Neural cell (in vitro differentiated cells): ENCODE measurements around the gene GPBAR1. TPM values are rescaled to one million over a fixed set of nuclear protein-coding genes. Genes with fewer than 3 reads are reported as not detected.

ENCODE experiments used
- H2AFZ ChIP-seq: fragments of 200-600, 300-800 bp; sonication (generic), shearing (Covaris generic); 2 replicates; pipeline ENCODE4 v1.6.0; 2014; ENCODE audit warnings: low read depth, mild to moderate bottlenecking, antibody characterized with exemption, low read length, moderate library complexity
- H3F3A ChIP-seq: fragments of 200-600 bp; shearing (Covaris generic); 2 replicates; pipeline ENCODE4 v1.6.1; 2016; ENCODE audit warnings: mild to moderate bottlenecking, moderate library complexity, mixed read lengths, antibody characterized with exemption, low read length; ENCODE audit not compliant: insufficient read depth, poor library complexity, severe bottlenecking
- H3K27ac ChIP-seq: fragments of 200-600, 300-800 bp; sonication (generic), shearing (Covaris generic); 2 replicates; pipeline ENCODE4 v1.5.1; 2014; ENCODE audit warnings: mild to moderate bottlenecking, low read length, moderate library complexity
- H3K27me3 ChIP-seq: fragments of 300-800, 200-600 bp; sonication (generic), shearing (Covaris generic); 2 replicates; pipeline ENCODE4 v1.6.0; 2014; ENCODE audit warnings: mild to moderate bottlenecking, low read depth, low read length, moderate library complexity; ENCODE audit not compliant: insufficient read depth
- H3K36me3 ChIP-seq: fragments of 300-800, 200-600 bp; sonication (generic), shearing (Covaris generic); 2 replicates; pipeline ENCODE4 v1.5.1; 2014; ENCODE audit warnings: mild to moderate bottlenecking, antibody characterized with exemption, low read length, moderate library complexity; ENCODE audit not compliant: insufficient read depth
- H3K4me2 ChIP-seq: fragments of 300-800, 200-600 bp; sonication (generic), shearing (Covaris generic); 2 replicates; pipeline ENCODE4 v1.6.0; 2014; ENCODE audit warnings: mild to moderate bottlenecking, low read length
- H3K4me3 ChIP-seq: fragments of 300-800, 200-600 bp; sonication (generic), shearing (Covaris generic); 2 replicates; pipeline ENCODE4 v1.5.1; 2014; ENCODE audit warnings: mild to moderate bottlenecking, low read length, moderate library complexity
- H3K79me2 ChIP-seq: fragments of 200-600 bp; shearing (Covaris generic); replicated peaks from 2 replicates; pipeline ENCODE4 v1.6.0; 2014; ENCODE audit warnings: mild to moderate bottlenecking, low read length, moderate library complexity; ENCODE audit not compliant: insufficient read depth
- H3K9ac ChIP-seq: fragments of 300-800, 200-600 bp; sonication (generic), shearing (Covaris generic); 2 replicates; pipeline ENCODE4 v1.6.1; 2016; ENCODE audit warnings: mild to moderate bottlenecking, low read length, mixed read lengths
- H3K9me2 ChIP-seq: fragments of 200-600 bp; shearing (Covaris generic); 2 replicates; pipeline ENCODE4 v1.6.1; 2016; ENCODE audit warnings: mild to moderate bottlenecking, low read length, mixed read lengths; ENCODE audit not compliant: insufficient read depth
- H3K9me3 ChIP-seq: fragments of 200-600, 300-800 bp; sonication (generic), shearing (Covaris generic); 2 replicates; pipeline ENCODE4 v1.6.1; 2016; ENCODE audit warnings: mild to moderate bottlenecking, mixed run types, low read length, moderate library complexity, mixed read lengths
- H4K20me1 ChIP-seq: fragments of 200-600 bp; shearing (Covaris generic); 2 replicates; pipeline ENCODE4 v1.6.1; 2016; ENCODE audit warnings: mild to moderate bottlenecking, mixed run types; ENCODE audit not compliant: insufficient read depth
- EP300 ChIP-seq: fragments of 450-650 bp; conservative IDR thresholded peaks from 2 replicates; pipeline ENCODE4 v1.6.1; 2014; ENCODE audit warnings: antibody characterized with exemption, mild to moderate bottlenecking, moderate library complexity; ENCODE audit not compliant: poor library complexity, severe bottlenecking
- EZH2 ChIP-seq: fragments of 200-600, 300-800 bp; shearing (Covaris generic), sonication (generic); IDR thresholded peaks from 2 replicates; pipeline ENCODE4 v1.6.1; 2014; ENCODE audit warnings: antibody characterized with exemption, low read length, borderline replicate concordance, mild to moderate bottlenecking; ENCODE audit not compliant: insufficient read depth, poor library complexity, severe bottlenecking
- MXI1 ChIP-seq: fragments of 450-650 bp; conservative IDR thresholded peaks from 2 replicates; pipeline ENCODE4 v1.6.1; 2014; ENCODE audit warnings: antibody characterized with exemption, mild to moderate bottlenecking; ENCODE audit not compliant: poor library complexity, severe bottlenecking
- POLR2AphosphoS5 ChIP-seq: IDR thresholded peaks from 2 replicates; pipeline ENCODE4 v1.6.1; 2012
- RAD21 ChIP-seq: fragments of 450-650 bp; conservative IDR thresholded peaks from 2 replicates; pipeline ENCODE4 v1.6.1; 2014; ENCODE audit warnings: antibody characterized with exemption, mild to moderate bottlenecking, moderate library complexity
- SMC3 ChIP-seq: fragments of 450-650 bp; conservative IDR thresholded peaks from 2 replicates; pipeline ENCODE4 v1.6.1; 2014; ENCODE audit warnings: antibody characterized with exemption, mild to moderate bottlenecking, moderate library complexity; ENCODE audit not compliant: poor library complexity
- TAF1 ChIP-seq: IDR thresholded peaks from 2 replicates; pipeline ENCODE4 v1.6.1; 2012; ENCODE audit warnings: low read depth
- polyA plus RNA-seq: library from polyadenylated mRNA; depleted of rRNA; stranded (reverse); fragments of >200 nt; gene quantifications from 2 replicates; pipeline ENCODE4 v1.2.3, GENCODE V29; 2014
- TF ChIP-seq, protein P1 (sequence below): fragments of 450-650 bp; IDR thresholded peaks from 2 replicates; pipeline ENCODE4 v1.5.1; 2014; ENCODE audit warnings: antibody characterized with exemption, mild to moderate bottlenecking, moderate library complexity; ENCODE audit not compliant: poor library complexity, severe bottlenecking
- TF ChIP-seq, protein P2 (sequence below): IDR thresholded peaks from 2 replicates; pipeline ENCODE4 v1.6.1; 2012; ENCODE audit warnings: borderline replicate concordance

GPBAR1 gene
- polyA plus RNA-seq, 1 donor from 2014 or later, result not detected

DNA sequence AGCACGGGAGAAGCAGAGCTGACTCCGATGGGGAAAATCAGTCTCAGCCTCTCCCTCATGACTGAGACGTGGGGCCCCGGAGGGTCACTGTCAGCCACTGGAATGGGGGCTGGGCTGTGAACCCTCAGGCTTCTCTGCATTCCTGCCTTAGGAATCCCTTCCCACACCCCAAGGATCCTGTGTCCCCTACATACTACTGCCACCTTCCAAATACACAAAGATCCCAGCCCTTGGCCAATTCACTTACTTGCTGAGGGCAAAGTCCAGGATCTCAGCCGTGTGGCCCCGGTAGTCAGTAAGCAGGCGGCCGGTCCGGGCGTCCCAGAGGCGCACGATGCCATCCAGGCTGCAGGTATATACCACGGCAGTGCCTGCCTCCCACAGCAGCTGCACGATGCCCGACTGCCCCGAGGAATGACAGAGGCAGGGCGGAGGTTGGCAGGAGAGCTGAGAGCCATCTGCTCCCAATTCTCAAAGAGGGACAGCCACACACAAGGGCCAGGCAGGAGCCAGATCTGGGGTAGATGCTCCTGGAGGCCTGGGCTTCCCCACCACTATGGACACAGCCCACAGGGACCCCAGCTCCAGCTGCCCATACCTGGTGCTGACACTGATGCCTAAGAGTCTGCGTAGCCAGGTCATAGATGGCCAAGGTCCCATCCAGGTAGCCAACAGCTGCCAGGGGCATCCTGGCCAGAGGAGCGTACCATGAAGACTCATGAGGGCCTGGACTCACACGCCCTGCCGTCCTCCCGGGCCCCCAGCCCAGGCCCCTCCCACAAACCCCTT, 4.2 kb downstream of the GPBAR1 start:
- Histone ChIP-seq H3F3A (no peaks in the 10 kb centered on the region), H3K27ac (no peak overlapping the region), H3K4me2 (no peak overlapping the region), H4K20me1 (no peaks in the 10 kb centered on the region), H3K9ac (no peak overlapping the region), H2AFZ (no peak overlapping the region), H3K27me3 (no peaks in the 10 kb centered on the region), H3K79me2 (peaks cover 9% of the 10 kb centered on the region), H3K36me3 (no peaks in the 10 kb centered on the region), H3K4me3 (no peak overlapping the region), H3K9me2 (no peaks in the 10 kb centered on the region), H3K9me3 (no peaks in the 10 kb centered on the region)
- TF ChIP-seq EP300 (no peak), POLR2AphosphoS5 (no peak)

GRCh38 chr2:218265626-218266025, 4.8 kb downstream of the GPBAR1 start:
- TF ChIP-seq, protein P1, sequence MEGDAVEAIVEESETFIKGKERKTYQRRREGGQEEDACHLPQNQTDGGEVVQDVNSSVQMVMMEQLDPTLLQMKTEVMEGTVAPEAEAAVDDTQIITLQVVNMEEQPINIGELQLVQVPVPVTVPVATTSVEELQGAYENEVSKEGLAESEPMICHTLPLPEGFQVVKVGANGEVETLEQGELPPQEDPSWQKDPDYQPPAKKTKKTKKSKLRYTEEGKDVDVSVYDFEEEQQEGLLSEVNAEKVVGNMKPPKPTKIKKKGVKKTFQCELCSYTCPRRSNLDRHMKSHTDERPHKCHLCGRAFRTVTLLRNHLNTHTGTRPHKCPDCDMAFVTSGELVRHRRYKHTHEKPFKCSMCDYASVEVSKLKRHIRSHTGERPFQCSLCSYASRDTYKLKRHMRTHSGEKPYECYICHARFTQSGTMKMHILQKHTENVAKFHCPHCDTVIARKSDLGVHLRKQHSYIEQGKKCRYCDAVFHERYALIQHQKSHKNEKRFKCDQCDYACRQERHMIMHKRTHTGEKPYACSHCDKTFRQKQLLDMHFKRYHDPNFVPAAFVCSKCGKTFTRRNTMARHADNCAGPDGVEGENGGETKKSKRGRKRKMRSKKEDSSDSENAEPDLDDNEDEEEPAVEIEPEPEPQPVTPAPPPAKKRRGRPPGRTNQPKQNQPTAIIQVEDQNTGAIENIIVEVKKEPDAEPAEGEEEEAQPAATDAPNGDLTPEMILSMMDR, result no peak
- TF ChIP-seq SMC3, result no peak
- no peak for TF ChIP-seq EZH2
- TF ChIP-seq RAD21, result no peak
- H3K9me3 ChIP-seq, result no peaks in the 10 kb centered on the region
- H3K36me3 ChIP-seq, result no peaks in the 10 kb centered on the region

DNA sequence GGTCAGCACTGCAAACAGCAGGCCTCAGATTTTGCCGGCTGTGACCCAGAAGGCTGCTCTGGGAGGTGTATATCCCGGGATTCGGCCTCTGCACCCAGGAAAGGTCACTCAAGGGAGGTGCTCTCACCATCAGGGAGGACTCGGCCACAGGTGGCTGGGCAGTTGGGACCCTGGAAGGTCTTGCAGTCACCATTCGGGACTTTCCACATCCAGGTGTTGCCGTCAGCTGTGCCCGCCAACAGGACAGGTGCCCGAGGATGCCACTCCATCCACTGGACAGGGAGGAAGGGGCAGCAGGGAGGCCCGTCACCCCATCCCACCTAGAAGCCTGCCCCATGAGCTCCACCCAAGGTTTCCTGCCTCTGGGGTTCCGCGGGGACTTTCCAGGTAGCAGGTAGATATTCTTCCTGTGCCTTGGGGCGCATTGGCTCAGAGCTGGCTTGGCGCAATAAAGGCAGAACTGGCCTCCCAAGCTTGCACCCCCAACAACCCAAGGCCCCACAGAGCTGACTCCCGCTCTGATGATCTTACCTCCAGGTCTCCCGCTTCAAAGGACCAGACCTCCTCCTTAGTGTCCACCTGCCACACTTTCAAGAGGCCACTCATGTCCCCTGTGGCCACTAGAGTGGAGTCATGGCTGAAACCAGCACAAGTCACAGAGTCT, 5.6 kb downstream of the GPBAR1 start:
- H3K27me3 ChIP-seq, result no peaks in the 10 kb centered on the region
- H3K9ac ChIP-seq, result no peak overlapping the region
- H3K27ac ChIP-seq, result no peak overlapping the region
- H3F3A ChIP-seq, result no peaks in the 10 kb centered on the region
- H3K79me2 ChIP-seq, result peaks cover 9% of the 10 kb centered on the region
- no peak overlapping the region for H3K4me2 ChIP-seq
- no peak overlapping the region for H2AFZ ChIP-seq
- TF ChIP-seq SMC3 (no peak), RAD21 (no peak), POLR2AphosphoS5 (no peak), MXI1 (no peak), EP300 (no peak), TAF1 (no peak), EZH2 (no peak)
- TF ChIP-seq, protein P1, result no peak
- TF ChIP-seq, protein P2, sequence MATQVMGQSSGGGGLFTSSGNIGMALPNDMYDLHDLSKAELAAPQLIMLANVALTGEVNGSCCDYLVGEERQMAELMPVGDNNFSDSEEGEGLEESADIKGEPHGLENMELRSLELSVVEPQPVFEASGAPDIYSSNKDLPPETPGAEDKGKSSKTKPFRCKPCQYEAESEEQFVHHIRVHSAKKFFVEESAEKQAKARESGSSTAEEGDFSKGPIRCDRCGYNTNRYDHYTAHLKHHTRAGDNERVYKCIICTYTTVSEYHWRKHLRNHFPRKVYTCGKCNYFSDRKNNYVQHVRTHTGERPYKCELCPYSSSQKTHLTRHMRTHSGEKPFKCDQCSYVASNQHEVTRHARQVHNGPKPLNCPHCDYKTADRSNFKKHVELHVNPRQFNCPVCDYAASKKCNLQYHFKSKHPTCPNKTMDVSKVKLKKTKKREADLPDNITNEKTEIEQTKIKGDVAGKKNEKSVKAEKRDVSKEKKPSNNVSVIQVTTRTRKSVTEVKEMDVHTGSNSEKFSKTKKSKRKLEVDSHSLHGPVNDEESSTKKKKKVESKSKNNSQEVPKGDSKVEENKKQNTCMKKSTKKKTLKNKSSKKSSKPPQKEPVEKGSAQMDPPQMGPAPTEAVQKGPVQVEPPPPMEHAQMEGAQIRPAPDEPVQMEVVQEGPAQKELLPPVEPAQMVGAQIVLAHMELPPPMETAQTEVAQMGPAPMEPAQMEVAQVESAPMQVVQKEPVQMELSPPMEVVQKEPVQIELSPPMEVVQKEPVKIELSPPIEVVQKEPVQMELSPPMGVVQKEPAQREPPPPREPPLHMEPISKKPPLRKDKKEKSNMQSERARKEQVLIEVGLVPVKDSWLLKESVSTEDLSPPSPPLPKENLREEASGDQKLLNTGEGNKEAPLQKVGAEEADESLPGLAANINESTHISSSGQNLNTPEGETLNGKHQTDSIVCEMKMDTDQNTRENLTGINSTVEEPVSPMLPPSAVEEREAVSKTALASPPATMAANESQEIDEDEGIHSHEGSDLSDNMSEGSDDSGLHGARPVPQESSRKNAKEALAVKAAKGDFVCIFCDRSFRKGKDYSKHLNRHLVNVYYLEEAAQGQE, result no peak
- no peaks in the 10 kb centered on the region for H3K36me3 ChIP-seq
- no peaks in the 10 kb centered on the region for H3K9me2 ChIP-seq
- H3K9me3 ChIP-seq, result no peaks in the 10 kb centered on the region
- no peaks in the 10 kb centered on the region for H4K20me1 ChIP-seq
- no peak overlapping the region for H3K4me3 ChIP-seq

More at GRCh38 chr2:218265626-218266025, 4.8 kb downstream of the GPBAR1 start:
- Histone ChIP-seq H3K27me3 (no peaks in the 10 kb centered on the region), H2AFZ (no peak overlapping the region), H3K79me2 (peaks cover 9% of the 10 kb centered on the region), H3K4me3 (no peak overlapping the region), H3K9me2 (no peaks in the 10 kb centered on the region), H4K20me1 (no peaks in the 10 kb centered on the region), H3K27ac (no peak overlapping the region), H3F3A (no peaks in the 10 kb centered on the region), H3K4me2 (no peak overlapping the region), H3K9ac (no peak overlapping the region)
